ENCODE results near the gene IL13.

DNA sequence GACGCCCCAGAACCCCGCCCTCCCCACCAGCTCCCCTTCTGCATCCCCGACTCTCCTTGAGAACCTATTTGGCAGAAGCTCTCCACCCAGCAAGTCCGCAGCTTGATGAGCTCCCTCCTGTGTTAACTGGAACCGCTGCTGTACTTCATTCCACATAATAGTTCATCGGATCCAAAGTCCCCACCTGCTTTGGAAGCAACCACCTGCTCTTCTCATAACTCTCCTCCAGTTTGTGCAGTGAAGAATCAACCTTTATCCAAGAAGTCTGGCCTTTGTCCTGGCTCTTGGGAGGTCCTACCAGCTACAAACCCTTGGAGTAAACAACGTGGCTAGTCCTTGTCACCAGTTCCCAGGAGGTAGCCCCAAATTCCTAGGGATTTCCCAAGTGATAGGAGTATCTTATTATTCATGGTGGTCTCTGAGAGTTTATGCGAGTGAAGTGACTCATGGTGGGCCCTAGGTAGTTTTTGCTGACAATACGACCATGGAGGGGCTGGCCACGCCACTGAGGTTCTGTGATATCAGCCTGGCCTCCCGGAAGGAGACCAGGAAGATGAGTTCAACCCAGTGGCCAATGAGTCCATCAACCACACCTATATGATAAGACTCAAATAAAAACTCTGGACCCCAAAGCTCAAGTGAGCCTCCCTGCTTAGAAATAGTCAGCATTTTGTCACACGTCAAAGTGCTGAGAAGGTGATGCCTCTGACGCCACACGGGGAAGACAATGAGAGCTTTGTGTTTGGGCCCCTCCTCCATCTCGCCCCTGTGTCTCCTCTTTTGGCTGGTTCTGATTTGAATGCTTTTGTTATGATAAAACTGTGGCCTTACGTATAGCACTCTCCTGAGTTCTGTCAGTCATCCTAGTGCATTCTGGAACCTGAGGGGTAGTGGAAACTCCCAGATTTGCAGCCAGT is 12.3 kb downstream of the IL13 start:
- TF ChIP-seq EZH2phosphoT487 (IDR thresholded peaks at IDR 0.05; ENCODE audit: insufficient read depth, low read depth) = no peak
- TF ChIP-seq EZH2 (IDR thresholded peaks at IDR 0.05; ENCODE audit: insufficient read depth, poor library complexity, severe bottlenecking) = no peak
